Activated gamma-delta T cell treated with anti-CD3 and anti-CD28 coated beads, Interleukin-2, amount 50 U/mL, for 16 hours (primary cell): ENCODE results near the gene C1GALT1.

Experiments used
- DNase-seq: peaks from one replicate; pipeline ENCODE4 v3.0.0-alpha.2; 2020; ENCODE audit warnings: low read depth

C1GALT1 gene

DNA sequence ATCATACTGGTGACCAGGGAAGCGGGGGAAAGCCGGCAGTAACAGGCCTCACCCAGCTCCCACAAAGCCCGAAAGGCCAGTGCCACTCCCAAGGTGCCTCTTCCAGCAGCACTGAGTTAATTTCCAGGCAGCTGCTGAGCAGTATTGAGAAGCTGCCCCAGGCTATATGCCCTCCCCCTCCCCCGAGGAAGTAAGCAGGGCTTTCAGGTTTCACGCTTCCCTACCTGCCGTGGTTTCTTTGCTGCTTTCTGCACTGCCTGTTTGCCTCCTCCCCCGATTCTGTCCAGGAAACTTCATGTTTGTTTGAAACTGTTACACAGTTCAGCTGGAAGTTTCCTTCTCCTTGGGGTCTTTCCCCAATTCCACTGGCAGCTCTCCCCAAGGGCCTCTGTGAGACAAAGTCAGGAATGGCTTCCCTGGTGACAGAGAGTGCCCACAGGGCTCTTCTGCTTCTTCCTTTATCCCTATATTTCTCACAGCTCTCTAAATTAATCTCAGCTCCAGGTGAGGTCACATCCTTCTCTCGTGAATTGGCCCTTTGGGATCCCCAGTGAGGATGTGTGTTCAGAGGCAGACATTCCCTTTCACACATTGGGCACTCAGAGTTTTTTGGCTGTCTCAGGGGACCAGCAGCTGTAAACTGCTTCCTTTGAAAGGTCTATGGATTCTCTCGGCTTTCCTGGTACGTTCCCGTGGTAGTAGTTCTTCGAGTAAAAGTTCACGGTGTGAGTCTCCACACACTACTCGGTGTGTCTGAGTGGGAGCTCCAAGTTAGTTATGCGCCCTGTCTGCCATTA lies 19.4 kb downstream of the C1GALT1 start:
- no peak for DNase-seq

DNA sequence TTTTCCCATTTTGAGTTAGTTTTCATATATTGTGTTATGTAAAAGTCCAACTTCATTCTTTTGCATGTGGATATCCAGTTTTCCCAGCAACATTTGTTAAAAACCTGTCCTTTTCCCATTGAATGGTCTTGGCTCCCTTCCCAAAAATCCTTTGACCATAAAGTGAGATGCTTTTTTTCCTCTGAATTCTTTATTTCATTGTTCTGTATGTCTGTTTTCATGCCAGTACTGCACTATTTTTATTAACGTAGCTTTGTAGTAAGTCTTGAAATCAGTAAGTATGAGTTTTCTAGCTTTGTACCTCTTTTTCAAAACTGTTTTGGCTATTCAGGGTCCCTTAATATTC lies 20.0 kb downstream of the C1GALT1 start:
- DNase-seq, result no peak

DNA sequence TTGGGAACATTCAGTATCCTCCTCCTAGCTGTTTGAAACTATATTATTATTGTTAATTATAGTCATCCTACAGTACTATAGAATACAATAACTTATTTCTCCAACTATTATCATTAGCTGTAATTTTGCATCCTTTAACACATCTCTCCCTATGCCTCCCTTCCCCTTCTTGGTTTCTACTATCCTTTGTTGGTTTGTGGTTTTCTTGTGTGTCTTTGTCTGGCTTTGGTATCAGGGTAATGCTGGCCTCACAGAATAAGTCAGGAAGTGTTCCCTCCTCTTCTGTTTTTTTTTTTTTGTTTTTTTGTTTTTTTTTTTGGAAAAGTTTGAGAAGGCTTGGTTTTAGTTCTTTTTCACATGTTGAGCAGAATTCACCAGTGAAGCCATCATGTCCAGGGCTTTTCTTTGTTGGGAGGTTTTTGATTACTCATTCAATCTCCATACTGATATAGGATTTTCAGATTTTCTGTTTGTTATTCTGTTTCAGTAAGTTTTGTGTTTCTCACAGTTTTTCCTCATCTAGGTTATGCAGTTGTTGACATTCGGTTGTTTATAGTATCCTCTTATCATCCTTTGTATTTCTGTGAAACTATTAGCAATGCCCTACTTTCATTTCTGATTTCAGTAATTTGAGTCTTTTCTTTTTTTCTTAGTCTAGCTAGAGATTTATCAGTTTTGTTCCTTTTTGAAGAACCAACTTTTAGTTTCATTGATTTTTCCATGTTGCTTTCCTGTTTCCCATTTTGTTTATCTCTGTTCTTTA lies 21.6 kb downstream of the C1GALT1 start:
- DNase-seq, result no peak

DNA sequence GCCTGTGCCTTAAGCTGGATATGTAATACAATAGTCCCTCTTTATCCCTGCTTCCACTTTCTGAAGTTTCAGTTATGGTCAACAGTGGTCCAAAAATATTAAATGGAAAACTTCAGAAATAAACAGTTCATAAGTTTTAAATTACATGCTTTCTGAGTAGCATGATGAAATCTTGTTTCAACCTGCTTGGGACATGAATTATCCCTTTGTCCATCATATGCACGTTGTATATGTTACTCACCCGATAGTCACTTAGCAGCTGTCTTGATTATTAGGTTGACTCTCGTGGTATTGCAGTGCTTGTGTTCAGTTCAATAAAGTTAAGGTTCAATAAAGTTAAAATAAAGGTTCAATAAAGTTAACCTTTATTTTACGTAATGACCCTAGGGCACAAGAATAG lies 25.5 kb downstream of the C1GALT1 start:
- no peak for DNase-seq

DNA sequence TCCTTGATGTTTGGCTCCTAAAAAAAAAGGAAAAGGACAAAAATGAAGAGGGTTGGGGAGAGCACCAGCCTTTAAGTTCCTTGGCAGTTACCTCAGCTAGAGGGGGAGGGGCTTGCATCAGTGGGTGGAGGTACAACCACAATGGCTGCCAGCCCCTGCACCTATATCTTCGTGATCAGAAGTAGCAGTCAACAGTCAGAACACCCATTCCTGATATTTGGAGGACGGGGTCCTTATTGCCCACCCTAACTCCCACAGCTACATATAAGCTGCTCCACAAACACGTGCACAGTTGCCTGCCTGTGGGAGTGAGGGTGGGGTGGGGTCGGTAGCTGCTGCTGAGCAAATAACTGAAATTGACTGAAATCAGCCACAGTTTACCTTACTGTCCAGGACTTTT lies 26.2 kb downstream of the C1GALT1 start:
- no peak for DNase-seq

DNA sequence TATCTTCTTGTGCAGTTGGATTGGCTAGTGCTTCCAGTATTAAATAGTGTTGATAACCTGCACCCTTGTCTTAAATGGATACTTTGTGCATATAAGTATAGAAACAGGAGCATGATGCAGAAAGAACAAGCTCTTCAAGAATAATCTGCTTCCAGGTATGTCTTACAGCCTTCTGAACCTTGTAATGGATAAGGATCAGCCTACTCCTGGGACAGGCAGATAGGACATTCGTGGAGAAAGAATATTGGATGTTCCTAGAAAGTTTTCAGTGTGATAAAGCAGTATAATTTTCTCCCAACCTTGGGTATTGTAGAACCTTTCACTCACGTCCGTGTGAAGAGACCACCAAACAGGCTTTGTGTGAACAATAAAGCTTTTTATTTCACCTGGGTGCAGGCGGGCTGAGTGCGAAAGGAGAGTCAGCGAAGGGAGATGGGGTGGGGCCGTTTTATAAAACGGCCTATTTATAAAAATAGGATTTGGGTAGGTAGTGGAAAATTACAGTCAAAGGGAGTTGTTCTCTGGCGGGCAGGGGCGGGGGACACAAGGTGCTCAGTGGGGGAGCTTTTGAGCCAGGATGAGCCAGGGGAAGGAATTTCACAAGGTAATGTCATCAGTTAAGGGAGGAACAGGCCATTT lies 27.2 kb downstream of the C1GALT1 start:
- no peak for DNase-seq

DNA sequence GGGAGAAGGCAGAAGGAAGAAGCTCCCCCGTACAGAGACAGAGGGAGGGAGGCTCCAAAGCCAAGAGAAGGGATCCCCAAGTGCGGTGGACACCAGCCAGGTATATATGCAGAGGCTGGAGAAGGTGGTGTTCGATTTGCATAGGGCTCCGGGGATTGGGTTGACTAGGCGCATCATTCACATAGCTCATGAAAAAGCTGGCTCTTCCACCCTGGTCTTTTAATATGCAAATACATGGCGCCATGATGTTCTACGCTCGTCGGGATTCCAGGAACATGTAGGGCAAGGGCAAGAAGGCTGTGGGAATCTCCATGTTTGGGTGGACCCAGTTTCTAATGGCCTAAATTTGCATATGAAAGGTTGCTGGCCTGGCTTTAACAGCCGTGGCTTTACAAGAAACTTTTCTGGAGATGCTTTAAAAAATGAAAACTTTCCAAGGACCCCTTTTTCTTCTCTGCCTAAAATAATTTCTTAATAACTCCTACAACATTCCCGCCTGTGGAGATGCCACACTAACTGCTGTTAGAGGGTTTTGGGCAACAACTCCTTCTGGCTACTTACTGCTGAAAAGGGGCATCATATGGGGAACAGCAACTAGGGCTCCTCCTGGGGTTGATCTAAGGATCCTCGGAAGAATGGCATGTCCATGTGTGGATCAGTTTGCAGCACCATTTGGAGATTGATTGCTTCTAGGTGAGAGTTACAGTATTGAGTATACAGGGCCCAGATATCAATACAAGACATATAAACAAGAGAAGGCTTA lies 28.3 kb downstream of the C1GALT1 start:
- no peak for DNase-seq

DNA sequence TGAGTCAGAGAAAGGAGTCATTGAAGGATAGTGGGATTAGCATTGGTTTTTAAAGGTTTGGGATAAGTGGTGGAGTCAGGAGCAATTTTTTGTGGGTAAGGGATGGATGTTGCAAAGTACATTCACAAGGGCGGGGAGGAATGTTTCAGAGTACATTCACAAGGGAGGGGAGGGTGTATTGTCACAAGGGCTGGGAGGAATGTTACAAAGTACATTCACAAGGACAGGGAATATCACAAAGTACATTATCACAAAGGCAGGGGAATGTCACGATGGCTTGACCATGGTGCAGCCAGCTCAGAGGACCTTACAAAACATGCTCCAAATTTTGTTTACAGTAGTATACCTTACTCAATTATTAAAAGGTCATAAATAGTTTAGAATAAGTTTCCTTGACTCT lies 30.3 kb downstream of the C1GALT1 start:
- no peak for DNase-seq

DNA sequence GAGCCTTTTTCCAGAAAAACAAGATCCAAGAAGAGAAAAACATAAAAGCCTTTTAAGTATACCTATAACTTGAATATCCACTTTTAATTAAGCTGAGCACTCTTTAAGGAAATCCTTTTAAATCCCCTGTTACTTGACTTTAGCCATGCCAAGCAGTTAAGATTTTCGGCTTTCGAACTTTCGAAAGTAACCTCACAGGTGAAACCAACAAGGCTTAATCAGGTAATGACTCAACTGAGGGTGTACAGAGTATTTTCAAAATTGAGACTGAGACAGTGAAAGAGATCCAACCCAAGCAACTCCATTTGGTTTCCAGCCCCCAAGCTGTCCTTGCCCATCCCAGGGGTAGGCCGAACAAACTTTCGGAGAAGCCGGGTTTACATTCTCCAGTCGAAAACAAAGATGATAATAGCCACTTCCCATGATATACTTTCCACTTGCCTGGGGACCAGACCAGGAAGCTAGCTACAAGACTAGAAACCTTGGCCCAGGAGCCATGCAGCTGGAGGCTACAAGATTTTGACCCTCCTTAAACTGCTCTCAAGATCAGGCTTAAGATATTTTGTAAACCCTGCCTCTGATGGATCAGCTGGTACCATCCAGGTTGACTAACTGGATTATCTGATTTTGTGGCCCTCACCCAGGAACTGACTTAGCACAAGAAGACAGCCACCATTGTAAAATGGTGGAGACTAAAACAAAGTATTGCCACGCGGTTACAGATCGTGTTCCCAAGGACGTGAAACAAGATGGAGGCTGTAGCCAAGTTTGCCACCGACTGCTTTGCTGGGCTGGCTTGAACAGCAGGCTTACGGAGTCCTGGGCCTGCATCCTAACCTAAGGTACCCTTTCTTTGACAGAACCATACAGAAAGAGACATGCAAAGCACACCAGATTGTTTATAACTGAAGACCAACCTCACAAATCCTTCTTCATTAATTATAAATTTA lies 32.3 kb downstream of the C1GALT1 start:
- no peak for DNase-seq

DNA sequence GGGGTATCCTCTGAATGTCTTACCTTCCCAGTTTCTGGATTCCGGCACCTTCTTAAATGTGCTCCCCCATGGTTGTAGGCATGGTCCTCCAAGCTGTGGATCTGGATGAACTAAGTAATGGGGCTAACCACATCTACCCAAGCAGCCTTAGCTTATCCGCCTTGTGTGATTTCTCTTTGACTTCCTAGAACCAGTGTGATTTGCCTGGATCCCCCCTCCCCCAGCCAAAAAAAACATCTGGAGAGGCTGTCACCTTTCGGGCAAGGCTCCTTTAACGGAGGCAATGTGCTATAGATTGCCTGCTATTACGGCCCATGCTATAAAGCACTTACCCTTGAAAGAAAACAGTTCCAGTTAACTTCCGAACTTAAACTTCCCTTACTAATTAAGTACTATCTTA lies 33.9 kb downstream of the C1GALT1 start:
- DNase-seq, result no peak

DNA sequence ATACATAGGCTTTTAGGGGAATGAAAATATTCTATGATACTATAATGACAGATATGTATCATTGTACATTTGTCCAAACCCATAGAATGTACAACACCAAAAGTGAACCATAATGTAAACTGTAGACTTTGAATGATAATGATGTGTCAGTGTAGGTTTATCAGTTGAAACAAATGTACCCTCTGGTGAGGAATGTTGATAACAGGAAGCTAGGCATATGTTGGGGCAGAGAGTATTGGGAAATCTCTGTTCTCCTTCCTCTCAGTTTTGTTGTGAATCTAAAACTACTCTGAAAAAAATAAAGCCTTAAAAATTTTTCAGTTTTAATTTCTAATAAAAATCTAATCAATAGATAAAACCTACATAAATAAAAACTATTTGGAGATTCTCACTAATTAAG lies 36.9 kb downstream of the C1GALT1 start:
- DNase-seq, result no peak

DNA sequence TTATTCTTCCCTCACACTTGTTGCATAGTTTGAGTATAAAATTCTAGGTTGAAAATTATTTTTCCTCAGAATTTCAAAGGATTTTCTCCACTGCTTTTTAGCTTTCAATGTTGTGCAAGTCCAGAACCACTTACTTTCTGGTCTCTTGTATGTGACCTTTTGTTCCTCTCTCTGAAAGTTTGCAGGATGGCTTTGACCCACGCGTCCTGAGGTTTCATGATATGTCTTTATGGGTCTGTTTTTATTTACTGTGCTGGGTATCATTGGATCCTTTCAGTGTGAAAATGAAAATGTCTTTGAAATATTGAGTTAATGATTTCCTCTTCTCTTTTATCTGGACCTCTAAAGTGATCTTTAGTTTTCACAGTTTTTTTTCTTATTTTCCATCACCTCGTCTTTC lies 38.5 kb downstream of the C1GALT1 start:
- DNase-seq, result no peak

DNA sequence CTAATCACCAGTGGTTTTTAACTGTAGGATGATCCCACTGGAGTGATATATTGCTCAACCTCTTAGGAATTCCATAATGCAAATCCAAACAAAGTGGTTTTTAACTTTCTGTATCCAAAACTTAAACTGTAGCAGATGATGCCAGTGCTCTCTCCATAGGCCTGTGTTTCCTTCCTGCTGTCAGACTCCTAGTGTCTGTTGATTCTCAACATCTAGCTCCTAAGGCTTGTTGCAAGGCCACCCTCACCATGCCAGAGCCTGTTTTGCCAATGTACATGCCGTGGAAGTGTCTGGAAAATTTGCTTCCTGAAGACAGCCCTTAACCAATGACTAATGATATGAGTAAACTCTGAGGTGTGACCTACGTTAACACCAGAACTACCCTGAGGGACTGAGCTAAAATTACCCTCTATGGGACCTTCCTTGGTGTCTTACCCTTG lies 39.3 kb downstream of the C1GALT1 start:
- no peak for DNase-seq

DNA sequence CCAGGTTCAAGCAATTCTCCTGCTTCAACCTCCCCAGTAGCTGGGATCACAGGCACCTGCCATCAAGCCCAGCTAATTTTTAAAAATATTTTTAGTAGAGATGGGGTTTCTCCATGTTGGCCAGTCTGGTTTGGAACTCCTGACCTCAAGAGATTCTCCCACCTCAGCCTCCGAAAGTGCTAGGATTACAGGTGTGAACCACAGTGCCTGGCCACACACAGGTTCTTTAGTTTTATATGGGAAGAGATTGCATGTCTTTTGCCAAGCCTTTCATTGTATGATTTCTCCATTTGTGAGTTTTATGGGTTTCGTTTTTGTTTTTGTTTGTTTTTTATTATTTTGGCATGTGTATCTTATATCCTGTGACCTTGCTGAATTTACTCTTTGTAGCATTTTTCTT lies 40.9 kb downstream of the C1GALT1 start:
- no peak for DNase-seq

DNA sequence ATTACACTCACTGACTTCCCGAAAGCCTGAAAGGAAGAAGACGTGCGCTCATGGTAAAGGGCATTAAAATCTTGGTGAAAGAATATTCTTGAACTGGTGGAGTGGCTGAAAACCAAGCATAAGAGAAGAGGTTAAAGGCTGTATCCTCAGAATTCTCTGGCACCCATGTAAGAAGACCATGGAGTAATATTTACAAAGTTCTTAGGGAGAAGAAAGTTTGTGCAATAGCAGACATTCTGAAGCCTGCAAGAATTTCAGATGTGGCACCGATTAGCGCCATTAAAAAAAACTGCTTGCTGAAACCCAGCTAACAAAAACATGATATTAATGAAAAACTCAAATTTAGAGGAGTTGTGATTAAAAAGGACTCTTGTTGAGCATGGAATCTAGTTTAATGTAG lies 44.1 kb downstream of the C1GALT1 start:
- DNase-seq, result no peak

DNA sequence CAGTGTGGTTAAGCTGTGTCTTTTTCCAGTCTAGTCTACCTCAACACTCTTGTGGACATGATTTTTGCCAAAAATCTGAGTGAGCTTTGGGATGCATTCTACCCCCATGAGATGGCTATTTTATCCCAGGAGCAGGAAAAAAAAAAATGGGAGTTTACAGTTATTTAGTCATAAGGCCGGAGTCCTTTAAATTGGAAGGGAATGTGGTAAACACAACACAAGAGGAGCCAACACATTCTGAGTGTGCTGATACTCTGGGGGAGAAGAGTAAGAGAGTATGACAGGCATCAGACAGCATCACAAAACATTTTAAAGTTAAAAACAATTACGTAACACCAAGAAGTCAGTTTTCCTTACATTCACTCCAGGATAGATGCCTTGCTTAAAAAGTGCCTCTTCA lies 46.1 kb downstream of the C1GALT1 start:
- DNase-seq, result no peak

DNA sequence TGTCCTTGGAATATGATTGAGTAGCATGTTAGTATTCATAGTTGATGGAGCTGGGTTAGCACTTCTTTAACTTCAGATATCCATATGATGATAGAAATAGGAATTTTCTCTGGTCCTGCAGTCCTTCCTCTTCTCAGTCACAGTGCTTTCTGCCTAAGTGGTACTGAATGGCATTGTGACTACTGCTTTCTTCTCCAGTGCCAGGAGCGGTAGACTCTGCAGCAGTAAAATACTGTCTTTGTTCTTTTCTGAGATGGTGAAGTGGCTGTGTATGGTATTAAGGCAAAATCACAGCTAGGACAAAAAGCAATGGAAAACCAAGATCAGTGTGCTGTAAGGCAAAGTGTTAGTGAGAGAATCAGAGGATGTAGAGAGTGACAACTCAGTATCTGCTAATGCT lies 46.6 kb downstream of the C1GALT1 start:
- DNase-seq, result no peak

DNA sequence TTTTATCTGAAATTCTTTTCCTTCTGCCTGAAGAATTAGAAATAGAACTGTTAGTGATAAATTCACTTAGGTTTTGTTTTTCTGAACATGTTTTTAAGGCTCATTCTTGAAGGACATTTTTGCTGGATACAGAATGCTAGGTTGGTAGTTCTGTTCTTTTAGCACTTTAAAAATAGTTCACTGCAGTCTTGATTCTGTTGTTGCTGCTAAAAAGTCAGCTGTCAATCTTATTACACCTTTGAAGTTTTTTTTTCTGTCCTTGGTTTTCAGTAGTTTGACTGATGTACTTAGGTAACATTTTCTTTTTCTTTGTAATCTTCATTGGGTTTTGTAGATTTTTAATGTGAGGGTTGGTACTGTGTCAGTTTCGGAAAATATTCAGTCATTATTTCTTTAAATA lies 48.7 kb downstream of the C1GALT1 start:
- DNase-seq, result no peak

DNA sequence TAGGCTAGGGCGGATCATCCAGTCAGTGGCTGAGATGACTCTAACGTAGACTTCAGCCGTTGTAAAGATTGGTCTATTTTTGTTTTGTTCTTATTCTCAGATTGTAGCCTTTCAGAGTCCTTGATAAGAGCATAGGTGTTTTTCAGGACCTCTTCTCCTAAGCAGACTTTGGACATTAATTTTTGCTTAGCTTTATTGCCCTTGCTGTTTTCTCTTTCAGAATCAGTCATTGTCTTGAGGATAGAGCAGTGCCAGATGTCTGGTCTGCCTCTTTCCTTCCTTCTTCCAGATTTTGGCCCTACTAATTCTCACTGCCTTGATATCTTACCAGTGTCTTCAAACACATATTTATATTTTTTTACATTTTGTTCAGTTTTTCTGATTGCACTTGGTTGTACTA lies 49.5 kb downstream of the C1GALT1 start:
- DNase-seq, result no peak

DNA sequence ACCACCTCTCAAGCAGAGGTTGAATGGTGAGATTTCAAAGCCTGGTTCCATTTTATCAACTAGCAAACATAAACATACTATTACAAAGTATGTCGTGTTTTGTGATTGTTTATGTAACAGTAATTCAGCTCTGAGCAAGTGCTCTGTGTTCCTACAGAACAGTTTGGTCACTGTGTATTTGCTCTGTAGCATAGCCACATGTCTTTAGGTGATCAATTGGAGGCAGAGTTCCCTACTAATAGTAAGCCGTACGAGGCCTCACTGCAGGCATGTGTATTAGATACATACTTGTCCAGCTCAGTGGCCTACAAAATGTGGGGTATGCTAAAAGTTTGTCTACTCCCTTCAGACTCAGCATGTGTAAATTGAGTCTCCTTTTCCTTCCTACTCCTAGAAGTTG lies 53.0 kb downstream of the C1GALT1 start:
- no peak for DNase-seq

DNA sequence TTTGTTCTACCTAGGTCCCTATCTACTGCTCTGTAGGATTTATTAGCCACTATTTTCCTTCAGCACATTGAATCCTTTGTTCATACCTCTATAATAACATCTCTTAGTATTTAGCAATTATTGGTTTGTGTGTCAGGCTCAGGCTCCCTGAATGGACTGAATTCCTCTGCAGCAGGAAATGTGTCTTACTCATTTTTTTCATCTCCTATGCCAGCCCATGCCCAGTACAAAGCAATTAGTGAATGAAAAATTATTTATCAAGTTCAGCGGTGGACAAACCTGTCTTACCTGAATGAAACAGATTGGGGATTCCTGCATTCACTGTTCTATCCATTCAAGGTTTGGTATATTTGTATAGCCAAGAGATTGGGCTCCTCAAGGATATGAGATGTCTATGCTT lies 53.7 kb downstream of the C1GALT1 start:
- DNase-seq, result no peak
